ENCODE results near the gene LBX2.
"Not testable (repeated sequence)": the region's sequence is repeated elsewhere in the genome, so short reads cannot be mapped to it uniquely, and the experiment has no call there.

The LBX2 gene

DNA sequence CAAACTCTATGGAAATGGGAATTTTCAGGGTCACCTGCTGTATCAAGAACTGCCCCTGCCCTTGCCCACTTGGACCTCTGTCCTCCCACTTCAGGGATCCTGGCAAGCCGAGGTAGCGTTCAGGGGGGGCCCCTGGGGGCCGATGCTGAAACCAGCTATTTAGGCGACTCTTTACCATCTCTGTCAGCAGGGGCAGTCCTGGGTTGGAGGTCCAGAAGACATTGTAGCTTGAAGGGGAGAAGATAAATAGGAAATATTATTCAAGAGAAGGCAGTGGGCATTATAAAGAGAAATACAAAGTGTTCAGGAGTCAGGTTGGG lies 36.7 kb downstream of the LBX2 start:
- TF ChIP-seq, protein P1, sequence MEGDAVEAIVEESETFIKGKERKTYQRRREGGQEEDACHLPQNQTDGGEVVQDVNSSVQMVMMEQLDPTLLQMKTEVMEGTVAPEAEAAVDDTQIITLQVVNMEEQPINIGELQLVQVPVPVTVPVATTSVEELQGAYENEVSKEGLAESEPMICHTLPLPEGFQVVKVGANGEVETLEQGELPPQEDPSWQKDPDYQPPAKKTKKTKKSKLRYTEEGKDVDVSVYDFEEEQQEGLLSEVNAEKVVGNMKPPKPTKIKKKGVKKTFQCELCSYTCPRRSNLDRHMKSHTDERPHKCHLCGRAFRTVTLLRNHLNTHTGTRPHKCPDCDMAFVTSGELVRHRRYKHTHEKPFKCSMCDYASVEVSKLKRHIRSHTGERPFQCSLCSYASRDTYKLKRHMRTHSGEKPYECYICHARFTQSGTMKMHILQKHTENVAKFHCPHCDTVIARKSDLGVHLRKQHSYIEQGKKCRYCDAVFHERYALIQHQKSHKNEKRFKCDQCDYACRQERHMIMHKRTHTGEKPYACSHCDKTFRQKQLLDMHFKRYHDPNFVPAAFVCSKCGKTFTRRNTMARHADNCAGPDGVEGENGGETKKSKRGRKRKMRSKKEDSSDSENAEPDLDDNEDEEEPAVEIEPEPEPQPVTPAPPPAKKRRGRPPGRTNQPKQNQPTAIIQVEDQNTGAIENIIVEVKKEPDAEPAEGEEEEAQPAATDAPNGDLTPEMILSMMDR (IDR thresholded peaks at IDR 0.05; ENCODE audit: low read depth, low read length, missing control alignments): no peak
- in situ Hi-C loops (cut with HindIII; ENCODE audit: low pct_ligation_motif_present, low sequenced_read_pairs): no loop called here
- no peak overlapping the region for H3K4me3 ChIP-seq (ENCODE audit: low read depth, low read length)
- no peaks in the 10 kb centered on the region for H3K27me3 ChIP-seq (replicated peaks)
- peaks cover 24% of the 10 kb centered on the region for H3K36me3 ChIP-seq (replicated peaks)
- DNase-seq: no peak
- no peak overlapping the region for H3K27ac ChIP-seq

GRCh38 chr2:74462054-74462785 lies 37.2 kb downstream of the LBX2 start:
- peaks cover 24% of the 10 kb centered on the region for H3K36me3 ChIP-seq (replicated peaks)
- TF ChIP-seq, protein P1 (IDR thresholded peaks at IDR 0.05; ENCODE audit: low read depth, low read length, missing control alignments): no peak
- H3K4me3 ChIP-seq (ENCODE audit: low read depth, low read length): no peak overlapping the region
- in situ Hi-C loops (cut with HindIII; ENCODE audit: low pct_ligation_motif_present, low sequenced_read_pairs): no loop called here
- no peak for DNase-seq
- H3K27me3 ChIP-seq (replicated peaks): no peaks in the 10 kb centered on the region
- no peak overlapping the region for H3K27ac ChIP-seq

GRCh38 chr2:74461187-74462053 lies 38.0 kb downstream of the LBX2 start:
- DNase-seq: no peak
- Histone ChIP-seq H3K4me3 (ENCODE audit: low read depth, low read length) (no peak overlapping the region), H3K36me3 (replicated peaks) (peaks cover 24% of the 10 kb centered on the region), H3K27ac (no peak overlapping the region), H3K27me3 (replicated peaks) (no peaks in the 10 kb centered on the region)
- TF ChIP-seq, protein P1 (IDR thresholded peaks at IDR 0.05; ENCODE audit: low read depth, low read length, missing control alignments): peak; percentile 46
- in situ Hi-C loops (cut with HindIII; ENCODE audit: low pct_ligation_motif_present, low sequenced_read_pairs): no loop called here

DNA sequence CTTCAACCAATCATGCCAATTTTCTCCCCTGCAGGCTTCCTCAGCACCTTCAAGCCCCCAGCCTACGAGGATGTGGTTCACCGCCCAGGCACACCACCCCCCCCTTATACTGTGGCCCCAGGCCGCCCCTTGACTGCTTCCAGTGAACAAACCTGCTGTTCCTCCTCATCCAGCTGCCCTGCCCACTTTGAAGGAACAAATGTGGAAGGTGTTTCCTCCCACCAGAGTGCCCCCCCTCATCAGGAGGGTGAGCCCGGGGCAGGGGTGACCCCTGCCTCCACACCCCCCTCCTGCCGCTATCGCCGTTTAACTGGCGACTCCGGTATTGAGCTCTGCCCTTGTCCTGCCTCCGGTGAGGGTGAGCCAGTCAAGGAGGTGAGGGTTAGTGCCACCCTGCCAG lies 39.2 kb downstream of the LBX2 start:
- H3K4me3 ChIP-seq (ENCODE audit: low read depth, low read length); H3K27ac ChIP-seq; in situ Hi-C loops (cut with HindIII; ENCODE audit: low pct_ligation_motif_present, low sequenced_read_pairs); DNase-seq; H3K27me3 ChIP-seq (replicated peaks): not testable (repeated sequence)
- peaks cover 24% of the 10 kb centered on the region for H3K36me3 ChIP-seq (replicated peaks)

GRCh38 chr2:74459503-74460118 lies 39.8 kb downstream of the LBX2 start:
- in situ Hi-C loops (cut with HindIII; ENCODE audit: low pct_ligation_motif_present, low sequenced_read_pairs); H3K27me3 ChIP-seq (replicated peaks); DNase-seq; H3K27ac ChIP-seq: not testable (repeated sequence)
- Histone ChIP-seq H3K4me3 (ENCODE audit: low read depth, low read length) (peak overlapping the region; percentile 86), H3K36me3 (replicated peaks) (peaks cover 24% of the 10 kb centered on the region)

DNA sequence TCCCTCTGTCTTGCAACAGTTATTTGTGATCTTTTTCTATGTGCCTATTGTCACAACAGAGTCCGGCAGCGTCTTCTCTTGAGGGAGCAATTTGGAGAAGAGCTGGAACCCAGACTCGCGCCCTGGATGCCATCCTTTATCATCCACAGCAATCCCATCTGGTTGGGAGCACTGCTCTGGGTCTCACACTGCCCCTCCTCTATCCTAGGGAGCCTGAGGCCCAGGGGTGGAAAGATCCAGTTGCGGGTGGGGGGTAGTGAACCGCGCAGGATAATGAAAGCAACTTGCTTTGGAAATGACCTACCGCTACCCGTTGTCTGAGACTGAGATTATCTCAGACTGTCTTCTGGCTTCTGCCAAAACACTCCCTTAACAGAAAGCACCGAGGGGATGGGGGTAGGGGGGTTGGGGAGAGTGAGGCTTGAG lies 40.5 kb downstream of the LBX2 start:
- peak overlapping the region; percentile 86 for H3K4me3 ChIP-seq (ENCODE audit: low read depth, low read length)
- in situ Hi-C loops (cut with HindIII; ENCODE audit: low pct_ligation_motif_present, low sequenced_read_pairs): no loop called here
- TF ChIP-seq, protein P1 (IDR thresholded peaks at IDR 0.05; ENCODE audit: low read depth, low read length, missing control alignments): no peak
- no peak for DNase-seq
- peaks cover 24% of the 10 kb centered on the region for H3K36me3 ChIP-seq (replicated peaks)
- peak overlapping the region; percentile 61 for H3K27ac ChIP-seq
- no peaks in the 10 kb centered on the region for H3K27me3 ChIP-seq (replicated peaks)

Measured in brain microvascular endothelial cell (primary cell).